ENCODE results near the gene PRRC2A. TPM values are rescaled to one million over a fixed set of nuclear protein-coding genes. Genes with fewer than 3 reads are reported as not detected.

PRRC2A gene
- total RNA-seq, 4 donors from 2014 or later, result 68.8 to 138 (median 89.2) TPM

DNA sequence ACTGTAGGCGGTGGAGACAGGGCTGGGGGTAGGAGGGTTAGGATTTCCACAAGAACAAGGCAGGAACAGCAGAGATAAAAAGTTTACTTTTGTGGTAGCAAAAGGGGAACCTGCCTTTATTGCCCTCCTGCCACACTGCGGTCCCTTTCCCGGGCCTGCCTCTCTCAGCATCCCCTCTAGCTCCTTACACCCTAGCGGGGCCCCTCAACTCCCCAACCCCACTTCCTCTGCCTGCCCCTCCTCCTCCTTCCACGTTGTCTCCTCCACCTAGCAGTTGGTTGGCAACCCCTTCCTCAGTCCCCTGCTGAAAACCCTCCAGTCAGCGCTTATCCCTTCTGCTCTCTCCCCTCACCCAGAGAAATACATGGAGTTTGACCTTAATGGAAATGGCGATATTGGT, 4.8 kb upstream of the PRRC2A start:
- DNase-seq (ENCODE audit: extremely low spot score), result no peak
- whole genome bisulfite sequencing, result 57% methylated on average over 7 of the region's 7 CpGs
- no peak for TF ChIP-seq EP300 (IDR thresholded peaks at IDR 0.05)
- no peak for TF ChIP-seq POLR2A (IDR thresholded peaks at IDR 0.05; ENCODE audit: low read depth)
- TF ChIP-seq, protein P1, sequence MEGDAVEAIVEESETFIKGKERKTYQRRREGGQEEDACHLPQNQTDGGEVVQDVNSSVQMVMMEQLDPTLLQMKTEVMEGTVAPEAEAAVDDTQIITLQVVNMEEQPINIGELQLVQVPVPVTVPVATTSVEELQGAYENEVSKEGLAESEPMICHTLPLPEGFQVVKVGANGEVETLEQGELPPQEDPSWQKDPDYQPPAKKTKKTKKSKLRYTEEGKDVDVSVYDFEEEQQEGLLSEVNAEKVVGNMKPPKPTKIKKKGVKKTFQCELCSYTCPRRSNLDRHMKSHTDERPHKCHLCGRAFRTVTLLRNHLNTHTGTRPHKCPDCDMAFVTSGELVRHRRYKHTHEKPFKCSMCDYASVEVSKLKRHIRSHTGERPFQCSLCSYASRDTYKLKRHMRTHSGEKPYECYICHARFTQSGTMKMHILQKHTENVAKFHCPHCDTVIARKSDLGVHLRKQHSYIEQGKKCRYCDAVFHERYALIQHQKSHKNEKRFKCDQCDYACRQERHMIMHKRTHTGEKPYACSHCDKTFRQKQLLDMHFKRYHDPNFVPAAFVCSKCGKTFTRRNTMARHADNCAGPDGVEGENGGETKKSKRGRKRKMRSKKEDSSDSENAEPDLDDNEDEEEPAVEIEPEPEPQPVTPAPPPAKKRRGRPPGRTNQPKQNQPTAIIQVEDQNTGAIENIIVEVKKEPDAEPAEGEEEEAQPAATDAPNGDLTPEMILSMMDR (IDR thresholded peaks at IDR 0.05), result no peak
- no peaks in the 10 kb centered on the region for H3K27me3 ChIP-seq
- peak overlapping the region in 2 of 4 donors; percentile 28 to 34 for H3K27ac ChIP-seq (replicated peaks in 1 of 4)
- no peaks in the 10 kb centered on the region for H3K9me3 ChIP-seq
- intact Hi-C loops (cut with DNase I), result no loop called here
- peaks cover 3 to 5% (median 4%) of the 10 kb centered on the region in 4 donors for H3K4me1 ChIP-seq
- H3K36me3 ChIP-seq, result no peaks in the 10 kb centered on the region
- peak overlapping the region; percentile 9 to 40 (median 17) for H3K4me3 ChIP-seq

DNA sequence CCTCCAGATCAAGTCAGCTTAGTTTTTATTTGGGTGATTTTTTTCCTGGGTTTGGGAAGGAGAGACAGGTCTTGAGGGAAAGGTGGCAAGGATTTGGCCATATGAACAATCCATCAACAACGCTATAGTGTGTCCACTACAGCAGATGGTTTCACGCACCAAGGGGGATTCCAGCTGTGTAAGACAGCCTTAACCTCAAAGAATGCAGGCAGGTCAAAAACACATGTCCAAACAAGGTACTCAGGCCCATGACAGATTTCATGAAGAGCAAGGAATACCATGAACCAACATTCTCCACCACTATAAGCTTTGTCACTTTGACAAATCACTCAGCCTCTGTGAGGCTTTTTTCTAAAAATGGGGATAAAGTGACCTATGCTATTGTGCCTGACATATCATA, 3.5 kb upstream of the PRRC2A start:
- Histone ChIP-seq H3K9me3 (no peaks in the 10 kb centered on the region), H3K4me1 (peaks cover 10 to 13% (median 13%) of the 10 kb centered on the region in 4 donors), H3K4me3 (no peak overlapping the region), H3K27me3 (no peaks in the 10 kb centered on the region), H3K36me3 (no peaks in the 10 kb centered on the region), H3K27ac (replicated peaks in 1 of 4) (no peak overlapping the region)
- no peak for TF ChIP-seq POLR2A (IDR thresholded peaks at IDR 0.05; ENCODE audit: low read depth)
- TF ChIP-seq, protein P1 (IDR thresholded peaks at IDR 0.05), result no peak
- 72% methylated on average over 2 of the region's 2 CpGs for WGBS
- intact Hi-C loops (cut with DNase I), result no loop called here
- no peak for DNase-seq (ENCODE audit: extremely low spot score)

DNA sequence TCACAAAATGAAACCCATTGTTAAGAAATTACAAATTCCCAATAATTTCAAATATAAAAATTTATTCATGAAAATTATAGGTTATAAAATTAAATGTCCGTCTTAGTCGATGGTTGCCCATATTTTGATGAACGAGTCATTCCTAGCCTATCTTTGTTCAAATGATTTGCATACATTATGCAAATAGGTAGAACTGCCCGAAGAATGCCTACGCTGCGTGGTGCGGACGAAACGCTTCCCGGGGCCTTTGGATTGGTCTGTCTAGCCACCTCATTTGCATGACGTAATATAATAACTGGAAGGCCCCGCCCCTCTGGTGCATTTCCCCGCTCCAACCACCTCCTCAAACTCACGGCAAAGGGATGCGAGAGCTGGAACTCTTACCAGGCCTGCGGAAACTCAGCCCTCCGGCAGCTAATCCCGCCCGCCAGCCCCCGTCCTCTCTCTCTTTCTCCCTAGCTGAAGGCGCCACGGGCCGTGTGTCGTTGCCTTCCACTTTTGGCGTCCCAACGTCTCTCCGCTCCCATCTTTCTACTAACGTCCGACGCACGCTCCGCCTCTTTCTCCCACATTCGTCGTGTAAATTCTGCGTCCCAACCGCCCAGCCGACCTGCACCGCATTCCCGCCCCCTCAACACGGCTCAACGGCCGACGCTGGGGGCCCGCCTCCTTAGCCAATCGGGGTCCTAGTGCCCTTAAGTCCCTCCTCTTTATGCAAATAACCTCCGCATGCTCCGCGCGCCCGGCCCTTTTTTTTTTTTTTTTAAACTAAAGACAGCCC, 520 bp upstream of the PRRC2A start:
- DNase-seq (ENCODE audit: extremely low spot score), result peak; percentile 99
- intact Hi-C loops (cut with DNase I), result no loop called here
- Histone ChIP-seq H3K27ac (replicated peaks in 1 of 4) (peak overlapping the region; percentile 92 to 99 (median 96)), H3K4me3 (peak overlapping the region; percentile 69 to 88 (median 77)), H3K9me3 (no peaks in the 10 kb centered on the region), H3K4me1 (peaks cover 15 to 32% (median 24%) of the 10 kb centered on the region in 4 donors), H3K27me3 (no peaks in the 10 kb centered on the region), H3K36me3 (peaks cover 15 to 25% (median 21%) of the 10 kb centered on the region in 4 donors)
- WGBS, result under 1% methylated on average over 50 of the region's 50 CpGs
- TF ChIP-seq POLR2A (IDR thresholded peaks at IDR 0.05; ENCODE audit: low read depth) (peak; percentile 64), EP300 (IDR thresholded peaks at IDR 0.05) (no peak), POLR2AphosphoS5 (IDR thresholded peaks at IDR 0.05) (peak; percentile 86 to 94)
- TF ChIP-seq, protein P1 (IDR thresholded peaks at IDR 0.05), result no peak

DNA sequence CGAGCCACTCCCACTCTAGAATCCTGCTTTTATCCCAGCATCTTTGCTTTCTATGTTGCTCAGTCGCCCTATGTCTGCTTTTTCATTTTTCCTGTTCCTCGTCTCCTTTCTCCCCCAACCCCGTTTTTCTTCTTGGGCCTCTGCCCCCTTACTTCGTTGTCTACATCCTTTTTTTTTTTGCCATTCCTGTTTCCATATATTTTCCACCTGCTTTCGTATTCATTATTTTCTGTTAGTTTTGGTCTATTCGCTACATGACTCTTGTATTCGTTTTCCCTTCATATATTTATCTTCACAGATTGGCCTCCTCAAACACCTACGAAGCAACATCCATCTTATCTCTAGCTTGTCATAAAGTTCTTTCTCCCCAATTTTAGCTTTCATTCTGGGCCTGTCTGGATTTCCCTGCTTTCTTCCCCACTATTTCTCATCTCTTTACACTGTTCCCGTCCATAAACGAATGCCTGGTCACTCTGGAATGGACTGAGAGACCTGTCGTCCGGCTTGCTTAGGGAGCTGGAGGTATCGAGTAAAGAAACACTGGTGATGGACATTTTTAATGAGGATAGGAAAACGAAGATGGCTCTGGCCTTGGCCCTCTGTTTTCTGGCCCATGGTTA, 915 bp downstream of the PRRC2A start:
- intact Hi-C loops (cut with DNase I), result no loop called here
- Histone ChIP-seq H3K9me3 (no peaks in the 10 kb centered on the region), H3K27ac (replicated peaks in 1 of 4) (peak overlapping the region; percentile 92 to 99 (median 96)), H3K27me3 (no peaks in the 10 kb centered on the region), H3K36me3 (peaks cover 29 to 40% (median 36%) of the 10 kb centered on the region in 4 donors), H3K4me1 (peaks cover 15 to 32% (median 24%) of the 10 kb centered on the region in 4 donors), H3K4me3 (peak overlapping the region; percentile 69 to 88 (median 77))
- TF ChIP-seq, protein P1 (IDR thresholded peaks at IDR 0.05), result no peak
- no peak for TF ChIP-seq POLR2A (IDR thresholded peaks at IDR 0.05; ENCODE audit: low read depth)
- no peak for TF ChIP-seq EP300 (IDR thresholded peaks at IDR 0.05)
- TF ChIP-seq POLR2AphosphoS5 (IDR thresholded peaks at IDR 0.05), result no peak
- WGBS, result 5% methylated on average over 15 of the region's 15 CpGs
- no peak for DNase-seq (ENCODE audit: extremely low spot score)

Data from esophagus muscularis mucosa (tissue), 4 donors.